Natural killer cell (primary cell): Measurements from ENCODE around the gene FRK. TPM values are rescaled to one million over a fixed set of nuclear protein-coding genes. Genes with fewer than 3 reads are reported as not detected.

Experiments used
- ATAC-seq, 3 donors: fragments of 150-1000 bp in 2 of 3; fragments of 200-7000 bp in 1 of 3; cut with Tn5 transposase; 1 replicate in 1 of 3; 2 replicates in 2 of 3; pipeline ENCODE4 v1.10.0; 2021; ENCODE audit warnings: mild to moderate bottlenecking in 2 of 3, moderate library complexity in 2 of 3
- DNase-seq, 2 donors: peaks; one replicate each; pipeline versions ENCODE4 v3.0.0 to v3.0.0-alpha.2; 2013 to 2021; ENCODE audit warnings: mixed read lengths in 1 of 2
- H3K27ac ChIP-seq: one replicate; pipeline ENCODE4 v1.5.1; 2013; ENCODE audit warnings: mild to moderate bottlenecking, low read length
- H3K27me3 ChIP-seq: one replicate; pipeline ENCODE4 v1.6.1; 2013; ENCODE audit warnings: low read length; ENCODE audit not compliant: control insufficient read depth, insufficient read depth
- H3K36me3 ChIP-seq: one replicate; pipeline ENCODE4 v1.6.1; 2013; ENCODE audit warnings: low read length; ENCODE audit not compliant: control insufficient read depth, insufficient read depth
- H3K4me1 ChIP-seq: one replicate; pipeline ENCODE4 v1.6.1; 2013; ENCODE audit warnings: low read length; ENCODE audit not compliant: control insufficient read depth, insufficient read depth
- H3K4me3 ChIP-seq: one replicate; pipeline ENCODE4 v1.5.1; 2013; ENCODE audit warnings: low read length
- H3K9me3 ChIP-seq: one replicate; pipeline ENCODE4 v1.6.1; 2013; ENCODE audit warnings: low read length; ENCODE audit not compliant: control insufficient read depth, insufficient read depth
- H3K27ac Mint-ChIP-seq, 2 donors: one replicate each; pipeline ENCODE4 v1.8.0; 2022; ENCODE audit warnings: mild to moderate bottlenecking in 2 of 2, mixed read lengths in 2 of 2, moderate library complexity in 1 of 2
- H3K27me3 Mint-ChIP-seq, 2 donors: one replicate each; pipeline ENCODE4 v1.8.0; 2022; ENCODE audit warnings: low read depth in 2 of 2, mixed read lengths in 2 of 2
- H3K36me3 Mint-ChIP-seq: one replicate; pipeline ENCODE4 v1.8.0; 2022; ENCODE audit warnings: mixed read lengths
- H3K4me1 Mint-ChIP-seq, 2 donors: one replicate each; pipeline ENCODE4 v1.8.0; 2022; ENCODE audit warnings: mixed read lengths in 2 of 2
- H3K4me3 Mint-ChIP-seq: one replicate; pipeline ENCODE4 v1.8.0; 2022; ENCODE audit warnings: mild to moderate bottlenecking, moderate library complexity, mixed read lengths
- H3K9me3 Mint-ChIP-seq, 2 donors: one replicate each; pipeline ENCODE4 v1.8.0; 2022; ENCODE audit warnings: mixed read lengths in 2 of 2
- CTCF ChIP-seq: fragments of 200-600 bp; IDR thresholded peaks from one replicate; pipeline ENCODE4 v1.8.0; 2022; ENCODE audit warnings: antibody characterized with exemption
- WGBS: methylation state at CpG from one replicate; pipeline ENCODE4 v1.1.7; 2013; ENCODE audit warnings: missing lambda C conversion rate; ENCODE audit not compliant: insufficient coverage; 5-methylcytosine and 5-hydroxymethylcytosine counted together
- intact Hi-C: fragments of 100-400 bp; cut with micrococcal nuclease; formaldehyde crosslinking; loops from one replicate; pipeline ENCODE4 v1.14.2; 2022
- total RNA-seq, 4 donors: library from RNA; stranded (reverse); fragments of 120-200 nt in 1 of 4; gene quantifications; one replicate each; pipeline versions ENCODE4 v1.2.3 to v1.2.4, GENCODE V29; 2013 to 2022

FRK gene
- total RNA-seq, result not detected
- total RNA-seq (2013), result 0.05 TPM

GRCh38 chr6:116060572-116061283 is at the start of gene FRK:
Gene FRK, minus strand, starts transcription at chr6:116060891. Its CDS starts 580 bp downstream, at chr6:116060311.
- H3K4me1 ChIP-seq, result no peaks in the 10 kb centered on the region
- H3K4me3 ChIP-seq, result no peak within 1 kb of the TSS
- H3K36me3 Mint-ChIP-seq, result no peaks in the 10 kb centered on the region
- WGBS, result 85% methylated on average over 7 of the region's 7 CpGs
- ATAC-seq, result no peak
- no peak within 1 kb of the TSS for H3K27ac Mint-ChIP-seq
- no peaks in the 10 kb centered on the region for H3K4me1 Mint-ChIP-seq
- H3K9me3 Mint-ChIP-seq, result no peaks in the 10 kb centered on the region
- H3K27ac ChIP-seq, result no peak within 1 kb of the TSS
- H3K9me3 ChIP-seq, result no peaks in the 10 kb centered on the region
- intact Hi-C loops, result no loop called here
- H3K27me3 ChIP-seq, result no peaks in the 10 kb centered on the region
- no peak for TF ChIP-seq CTCF
- H3K36me3 ChIP-seq, result no peaks in the 10 kb centered on the region
- H3K27me3 Mint-ChIP-seq, result peaks cover 0 to 13% of the 10 kb centered on the region in 2 donors
- no peak for DNase-seq
- no peak within 1 kb of the TSS for H3K4me3 Mint-ChIP-seq

- 100% methylated on average over 1 of the region's 1 CpG for whole genome bisulfite sequencing
- peaks cover 11 to 19% of the 10 kb centered on the region in 2 donors for H3K4me1 Mint-ChIP-seq
These were observed 48.1 kb upstream of the FRK start for GRCh38 chr6:116108836-116109235.

GRCh38 chr6:116106146-116106545 is 45.5 kb upstream of the FRK start:
- Histone ChIP-seq H3K36me3 (peaks cover 28% of the 10 kb centered on the region), H3K27me3 (no peaks in the 10 kb centered on the region), H3K27ac (no peak overlapping the region), H3K9me3 (no peaks in the 10 kb centered on the region), H3K4me1 (peaks cover 16% of the 10 kb centered on the region), H3K4me3 (no peak overlapping the region)
- TF ChIP-seq CTCF, result no peak
- DNase-seq (no peak), ATAC-seq (no peak)
- no peaks in the 10 kb centered on the region for H3K27me3 Mint-ChIP-seq
- no peaks in the 10 kb centered on the region for H3K9me3 Mint-ChIP-seq
- no peak overlapping the region for H3K4me3 Mint-ChIP-seq
- peaks cover 18% of the 10 kb centered on the region for H3K36me3 Mint-ChIP-seq
- intact Hi-C loops, result no loop called here
- peaks cover 36 to 44% of the 10 kb centered on the region in 2 donors for H3K4me1 Mint-ChIP-seq
- H3K27ac Mint-ChIP-seq, result peak overlapping the region in 1 of 2 donors; percentile 17
- WGBS, result 67% methylated on average over 1 of the region's 1 CpG

More at GRCh38 chr6:116108836-116109235, 48.1 kb upstream of the FRK start:
- H3K9me3 Mint-ChIP-seq, result no peaks in the 10 kb centered on the region
- H3K27ac ChIP-seq, result no peak overlapping the region
- peaks cover 49% of the 10 kb centered on the region for H3K36me3 ChIP-seq
- ATAC-seq (no peak), DNase-seq (no peak)
- no peaks in the 10 kb centered on the region for H3K27me3 Mint-ChIP-seq
- intact Hi-C loops, result no loop called here
- H3K27ac Mint-ChIP-seq, result no peak overlapping the region
- H3K27me3 ChIP-seq, result no peaks in the 10 kb centered on the region
- H3K9me3 ChIP-seq, result no peaks in the 10 kb centered on the region
- H3K4me3 ChIP-seq, result no peak overlapping the region
- peaks cover 29% of the 10 kb centered on the region for H3K36me3 Mint-ChIP-seq
- H3K4me1 ChIP-seq, result no peaks in the 10 kb centered on the region
- TF ChIP-seq CTCF, result no peak
- H3K4me3 Mint-ChIP-seq, result no peak overlapping the region

- Mint-ChIP-seq H3K36me3 (peaks cover 9% of the 10 kb centered on the region), H3K27me3 (no peaks in the 10 kb centered on the region), H3K9me3 (no peaks in the 10 kb centered on the region), H3K4me1 (peaks cover 37 to 50% of the 10 kb centered on the region in 2 donors), H3K27ac (no peak overlapping the region), H3K4me3 (no peak overlapping the region)
- DNase-seq (no peak), ATAC-seq (no peak)
- Histone ChIP-seq H3K4me1 (peaks cover 18% of the 10 kb centered on the region), H3K36me3 (peaks cover 20% of the 10 kb centered on the region), H3K4me3 (no peak overlapping the region), H3K9me3 (no peaks in the 10 kb centered on the region), H3K27me3 (no peaks in the 10 kb centered on the region), H3K27ac (no peak overlapping the region)
- TF ChIP-seq CTCF, result no peak
- 83% methylated on average over 2 of the region's 3 CpGs for WGBS
- intact Hi-C loops, result no loop called here
These were observed 44.6 kb upstream of the FRK start for GRCh38 chr6:116105247-116105646.
